Nephron (organoid): Measurements from ENCODE around the gene PLD1.

Experiments used
- H3K27ac Mint-ChIP-seq, 3 experiments: 2 replicates each; pipeline ENCODE4 v1.8.0; 2020; ENCODE audit warnings: mixed read lengths in 3 of 3, mild to moderate bottlenecking in 2 of 3, moderate library complexity in 1 of 3
- H3K27me3 Mint-ChIP-seq: 2 replicates; pipeline ENCODE4 v1.8.0; 2021; ENCODE audit warnings: low read depth, mild to moderate bottlenecking, moderate library complexity, mixed read lengths
- H3K36me3 Mint-ChIP-seq: 2 replicates; pipeline ENCODE4 v1.8.0; 2020; ENCODE audit warnings: low read depth, mixed read lengths
- H3K4me1 Mint-ChIP-seq: 2 replicates; pipeline ENCODE4 v1.8.0; 2020; ENCODE audit warnings: mixed read lengths
- H3K4me3 Mint-ChIP-seq, 3 experiments: 2 replicates each; pipeline ENCODE4 v1.8.0; 2020; ENCODE audit warnings: mild to moderate bottlenecking in 3 of 3, mixed read lengths in 3 of 3, moderate library complexity in 2 of 3
- H3K9me3 Mint-ChIP-seq: 2 replicates; pipeline ENCODE4 v1.8.0; 2020; ENCODE audit warnings: mixed read lengths
- TF ChIP-seq, protein P1 (sequence below), 3 experiments: fragments of 200-600 bp; sonication (generic); IDR thresholded peaks; one replicate each; pipeline ENCODE4 v1.5.0; 2021; ENCODE audit warnings: antibody characterized with exemption in 3 of 3; ENCODE audit not compliant: unreplicated experiment in 3 of 3

Gene PLD1

GRCh38 chr3:171711461-171712170, 98.7 kb downstream of the PLD1 start:
- H3K27ac Mint-ChIP-seq = no peak overlapping the region
- no peak overlapping the region for H3K4me3 Mint-ChIP-seq
- no peaks in the 10 kb centered on the region for H3K27me3 Mint-ChIP-seq
- TF ChIP-seq, protein P1, sequence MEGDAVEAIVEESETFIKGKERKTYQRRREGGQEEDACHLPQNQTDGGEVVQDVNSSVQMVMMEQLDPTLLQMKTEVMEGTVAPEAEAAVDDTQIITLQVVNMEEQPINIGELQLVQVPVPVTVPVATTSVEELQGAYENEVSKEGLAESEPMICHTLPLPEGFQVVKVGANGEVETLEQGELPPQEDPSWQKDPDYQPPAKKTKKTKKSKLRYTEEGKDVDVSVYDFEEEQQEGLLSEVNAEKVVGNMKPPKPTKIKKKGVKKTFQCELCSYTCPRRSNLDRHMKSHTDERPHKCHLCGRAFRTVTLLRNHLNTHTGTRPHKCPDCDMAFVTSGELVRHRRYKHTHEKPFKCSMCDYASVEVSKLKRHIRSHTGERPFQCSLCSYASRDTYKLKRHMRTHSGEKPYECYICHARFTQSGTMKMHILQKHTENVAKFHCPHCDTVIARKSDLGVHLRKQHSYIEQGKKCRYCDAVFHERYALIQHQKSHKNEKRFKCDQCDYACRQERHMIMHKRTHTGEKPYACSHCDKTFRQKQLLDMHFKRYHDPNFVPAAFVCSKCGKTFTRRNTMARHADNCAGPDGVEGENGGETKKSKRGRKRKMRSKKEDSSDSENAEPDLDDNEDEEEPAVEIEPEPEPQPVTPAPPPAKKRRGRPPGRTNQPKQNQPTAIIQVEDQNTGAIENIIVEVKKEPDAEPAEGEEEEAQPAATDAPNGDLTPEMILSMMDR (IDR thresholded peaks at IDR 0.05; ENCODE audit: unreplicated experiment in 3 of 3) = no peak
- peaks cover 19% of the 10 kb centered on the region for H3K9me3 Mint-ChIP-seq
- H3K36me3 Mint-ChIP-seq = peaks cover 68% of the 10 kb centered on the region
- no peaks in the 10 kb centered on the region for H3K4me1 Mint-ChIP-seq

- Mint-ChIP-seq H3K4me1 (no peaks in the 10 kb centered on the region), H3K9me3 (peaks cover 17% of the 10 kb centered on the region), H3K36me3 (peaks cover 61% of the 10 kb centered on the region), H3K4me3 (no peak overlapping the region), H3K27ac (no peak overlapping the region), H3K27me3 (no peaks in the 10 kb centered on the region)
- TF ChIP-seq, protein P1 (IDR thresholded peaks at IDR 0.05; ENCODE audit: unreplicated experiment in 3 of 3) = no peak
Observed at GRCh38 chr3:171710359-171710758, 99.9 kb downstream of the PLD1 start.

- Mint-ChIP-seq H3K36me3 (peaks cover 57% of the 10 kb centered on the region), H3K27me3 (no peaks in the 10 kb centered on the region), H3K4me3 (no peak overlapping the region), H3K4me1 (no peaks in the 10 kb centered on the region), H3K9me3 (peaks cover 22% of the 10 kb centered on the region), H3K27ac (no peak overlapping the region)
- TF ChIP-seq, protein P1 (IDR thresholded peaks at IDR 0.05; ENCODE audit: unreplicated experiment in 3 of 3) = no peak
Observed at GRCh38 chr3:171704814-171705213, 105.5 kb downstream of the PLD1 start.

- Mint-ChIP-seq H3K4me1 (no peaks in the 10 kb centered on the region), H3K36me3 (peaks cover 58% of the 10 kb centered on the region), H3K27ac (no peak overlapping the region), H3K4me3 (no peak overlapping the region), H3K9me3 (peaks cover 22% of the 10 kb centered on the region), H3K27me3 (no peaks in the 10 kb centered on the region)
- TF ChIP-seq, protein P1 (IDR thresholded peaks at IDR 0.05; ENCODE audit: unreplicated experiment in 3 of 3) = no peak
Observed at GRCh38 chr3:171704002-171704401, 106.3 kb downstream of the PLD1 start.

GRCh38 chr3:171703144-171703543, 107.1 kb downstream of the PLD1 start:
- no peak overlapping the region for H3K4me3 Mint-ChIP-seq
- H3K9me3 Mint-ChIP-seq = peaks cover 22% of the 10 kb centered on the region
- H3K36me3 Mint-ChIP-seq = peaks cover 56% of the 10 kb centered on the region
- H3K4me1 Mint-ChIP-seq = no peaks in the 10 kb centered on the region
- no peak overlapping the region for H3K27ac Mint-ChIP-seq
- TF ChIP-seq, protein P1 (IDR thresholded peaks at IDR 0.05; ENCODE audit: unreplicated experiment in 3 of 3) = no peak
- no peaks in the 10 kb centered on the region for H3K27me3 Mint-ChIP-seq

DNA sequence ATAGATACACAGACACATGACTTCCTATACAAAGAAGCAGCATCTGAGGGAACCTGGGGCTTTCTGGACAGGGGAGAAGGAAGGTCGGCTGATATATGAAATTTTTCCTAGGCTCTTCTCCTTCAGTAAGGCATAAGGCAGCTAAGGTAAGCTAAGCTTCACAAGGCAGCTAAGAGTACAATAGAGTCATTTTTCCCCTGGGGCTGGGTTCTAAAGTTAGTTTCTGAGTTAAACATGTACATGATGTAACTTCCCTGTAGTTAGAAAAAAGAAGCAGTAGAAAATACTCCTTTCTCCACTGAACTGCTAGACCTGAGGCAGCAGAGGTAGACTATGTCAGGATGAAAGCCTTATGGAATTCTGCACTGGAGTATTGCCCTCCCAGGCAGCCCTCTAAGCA, 109.6 kb downstream of the PLD1 start:
- TF ChIP-seq, protein P1 (IDR thresholded peaks at IDR 0.05; ENCODE audit: unreplicated experiment in 3 of 3) = no peak
- peaks cover 5% of the 10 kb centered on the region for H3K4me1 Mint-ChIP-seq
- no peak overlapping the region for H3K4me3 Mint-ChIP-seq
- H3K9me3 Mint-ChIP-seq = peaks cover 14% of the 10 kb centered on the region
- H3K27me3 Mint-ChIP-seq = no peaks in the 10 kb centered on the region
- no peak overlapping the region for H3K27ac Mint-ChIP-seq
- H3K36me3 Mint-ChIP-seq = peaks cover 41% of the 10 kb centered on the region
